NCI-H748 (cell line): ENCODE measurements around the gene CCDC15.
"Not testable (repeated sequence)": the region's sequence is repeated elsewhere in the genome, so short reads cannot be mapped to it uniquely, and the experiment has no call there.

Source experiments
- DNase-seq: peaks from one replicate; lab custom pipeline; 2025; ENCODE audit not compliant: unreplicated experiment; lab: John Stamatoyannopoulos, UW

The CCDC15 gene

GRCh38 chr11:124938970-124939369, 15.0 kb upstream of the CCDC15 start:
- DNase-seq, result no peak

DNA sequence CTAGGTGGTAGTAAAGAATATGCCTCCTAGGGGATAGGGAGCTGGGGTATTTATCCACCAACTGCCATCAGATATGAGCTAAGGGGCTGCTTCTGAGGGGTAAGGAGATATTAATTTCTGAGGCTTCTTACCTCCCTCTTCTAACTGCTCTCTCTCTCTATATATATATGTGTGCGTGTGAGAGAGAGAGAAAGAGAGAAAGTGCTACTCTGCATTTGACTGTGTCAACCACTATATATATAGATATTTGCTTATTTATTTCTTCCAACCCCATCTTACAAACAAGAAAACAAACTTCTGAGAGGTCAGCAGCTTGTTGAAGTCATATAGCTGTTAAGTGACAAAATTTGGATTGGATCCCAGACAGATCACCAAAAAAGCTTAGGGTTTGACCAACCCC, 12.3 kb upstream of the CCDC15 start:
- no peak for DNase-seq

DNA sequence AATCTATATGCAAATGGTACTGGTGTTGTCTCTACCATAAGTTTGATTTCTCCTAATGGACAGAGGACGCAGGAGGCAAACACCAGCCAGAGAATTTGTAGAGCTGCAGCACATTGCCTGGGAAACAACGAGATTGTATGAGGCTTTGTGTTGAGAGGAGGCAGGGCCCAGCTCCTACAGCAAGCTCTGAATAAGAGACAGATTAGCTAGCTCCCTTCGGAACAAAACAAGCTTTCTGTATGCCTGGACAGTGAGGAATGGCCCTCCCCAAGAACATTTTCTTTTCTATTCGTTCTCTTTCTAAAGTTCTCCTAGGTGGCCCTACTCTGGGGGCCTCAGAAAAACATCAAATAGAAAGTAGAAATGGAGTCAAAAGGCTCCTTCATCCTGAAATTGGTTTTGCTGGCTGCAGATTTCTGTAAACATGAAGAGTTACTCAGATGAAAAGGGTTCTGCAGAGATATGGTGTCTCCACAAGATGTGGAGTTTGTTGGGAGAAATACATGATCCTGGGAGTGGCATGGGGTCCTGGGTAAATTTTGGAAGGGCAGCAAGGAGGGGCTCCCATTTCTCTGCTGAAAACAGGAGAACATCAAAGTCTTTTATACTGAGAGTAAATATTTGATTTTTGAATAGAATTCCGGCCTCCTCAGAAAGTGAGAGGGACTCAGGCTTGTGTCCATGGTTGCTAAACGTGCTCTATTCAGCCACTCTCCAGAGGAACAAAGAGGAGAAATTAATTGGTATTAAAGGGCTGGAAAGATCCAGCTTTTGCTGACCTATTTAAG, 11.3 kb upstream of the CCDC15 start:
- DNase-seq, result no peak

GRCh38 chr11:124943254-124943616, 10.8 kb upstream of the CCDC15 start:
- DNase-seq, result no peak

DNA sequence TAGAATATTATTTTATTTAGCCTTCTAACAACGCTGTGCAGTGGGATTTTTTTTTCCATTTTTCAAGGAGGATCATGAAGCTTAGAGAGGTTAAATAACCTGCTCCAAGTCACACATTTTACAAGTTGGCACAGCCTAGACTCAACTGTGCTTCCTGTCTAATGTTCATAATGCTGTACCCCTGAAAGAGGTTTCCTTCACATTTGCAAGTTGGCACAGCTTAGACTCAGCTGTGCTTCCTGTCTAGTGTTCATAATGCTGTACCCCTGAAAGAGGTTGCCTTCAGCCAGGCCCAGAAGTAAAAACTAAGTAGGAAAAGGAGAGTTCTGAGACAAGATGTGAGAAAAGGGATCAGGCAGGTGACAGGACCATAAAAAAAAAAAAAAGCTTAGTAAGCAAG, 10.3 kb upstream of the CCDC15 start:
- DNase-seq, result no peak

DNA sequence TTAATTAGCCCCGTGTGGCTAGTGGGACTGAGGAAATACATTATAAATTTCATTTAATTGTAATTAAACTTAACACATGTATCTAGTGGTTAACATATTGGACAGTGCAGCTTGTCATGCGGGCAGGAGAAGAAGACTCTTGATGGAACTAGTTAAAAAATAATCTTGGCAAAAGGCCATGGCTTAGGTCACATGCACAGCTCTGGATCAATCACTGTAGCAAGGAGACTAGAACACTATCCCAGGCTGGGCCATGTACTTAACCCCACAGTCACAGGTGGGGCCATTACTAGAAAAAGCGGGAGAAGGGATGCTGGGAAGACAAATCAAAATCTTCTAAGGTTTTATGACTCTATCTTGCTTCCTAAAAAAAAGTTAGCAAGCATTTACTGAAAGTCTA, 9.4 kb upstream of the CCDC15 start:
- DNase-seq, result no peak

- DNase-seq, result no peak
Measured at GRCh38 chr11:124945826-124946225, 8.2 kb upstream of the CCDC15 start.

DNA sequence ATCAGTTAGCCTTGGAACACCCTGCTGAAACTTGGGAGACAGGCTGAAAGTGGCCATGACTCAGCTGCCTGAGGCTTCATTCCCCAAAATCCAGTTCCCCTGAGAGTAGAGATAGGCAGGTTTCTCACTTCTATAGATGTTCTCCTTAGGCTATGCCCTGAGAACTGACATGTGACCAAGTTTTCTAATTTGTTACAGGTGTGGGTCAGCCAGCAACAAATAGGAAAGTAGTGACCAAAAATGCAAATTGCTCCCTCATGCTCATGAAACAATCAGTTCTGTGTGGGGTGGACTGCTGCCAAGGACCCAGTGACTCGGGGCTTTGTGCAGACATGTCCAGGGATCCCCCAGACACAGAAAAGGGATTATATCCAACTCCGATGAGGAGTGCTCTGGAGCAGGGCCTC, 7.3 kb upstream of the CCDC15 start:
- no peak for DNase-seq

GRCh38 chr11:124950601-124951330, 3.2 kb upstream of the CCDC15 start:
- no peak for DNase-seq

- DNase-seq, result no peak
Measured at GRCh38 chr11:124951341-124951740, 2.7 kb upstream of the CCDC15 start.

GRCh38 chr11:124954590-124954955, 571 bp downstream of the CCDC15 start:
- DNase-seq, result no peak

GRCh38 chr11:124955035-124955434, 1.0 kb downstream of the CCDC15 start:
- no peak for DNase-seq

GRCh38 chr11:124961972-124962609, 8.1 kb downstream of the CCDC15 start:
- peak; percentile 59 for DNase-seq

- DNase-seq, result not testable (repeated sequence)
Measured at GRCh38 chr11:124968197-124968596, 14.2 kb downstream of the CCDC15 start.

- no peak for DNase-seq
Measured at GRCh38 chr11:124970925-124971324, 16.9 kb downstream of the CCDC15 start.

DNA sequence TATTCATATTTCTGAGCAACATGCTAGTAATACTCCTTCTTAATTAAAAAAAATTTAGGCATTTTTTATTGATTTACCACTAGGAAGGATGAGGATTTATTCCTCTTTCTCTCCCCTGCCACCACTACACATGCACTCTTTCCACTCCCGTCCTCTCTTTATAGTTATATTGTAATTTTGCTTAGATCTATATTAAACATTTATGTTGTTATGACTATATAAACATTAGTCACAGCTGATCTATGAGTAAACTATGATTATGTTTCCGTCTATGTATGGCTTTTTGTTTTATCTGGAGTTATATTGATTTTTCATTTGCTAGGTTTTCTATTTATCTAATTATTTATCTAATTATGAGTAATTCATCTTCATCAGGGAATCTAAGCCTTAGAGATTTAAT, 17.8 kb downstream of the CCDC15 start:
- DNase-seq, result no peak

- no peak for DNase-seq
Measured at GRCh38 chr11:124976531-124976930, 22.5 kb downstream of the CCDC15 start.

DNA sequence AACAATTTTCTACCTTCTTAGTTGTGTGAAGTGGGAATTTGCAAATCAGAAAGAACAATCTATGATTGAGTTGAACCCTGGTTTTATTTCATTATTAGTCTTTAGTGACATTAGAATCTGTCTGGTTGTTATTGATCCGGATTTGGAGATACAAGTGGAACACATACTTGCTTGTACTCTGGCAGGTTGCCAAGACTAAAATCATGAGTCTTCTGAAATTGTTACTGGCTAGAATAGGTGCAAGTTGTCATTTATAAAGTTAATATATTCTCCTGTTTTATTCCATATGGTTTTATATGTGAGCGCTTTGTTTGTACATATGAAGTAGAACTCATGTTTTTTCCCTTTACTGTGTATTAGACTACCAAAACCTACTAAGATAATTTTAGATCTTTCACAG, 23.0 kb downstream of the CCDC15 start:
- DNase-seq, result no peak

DNA sequence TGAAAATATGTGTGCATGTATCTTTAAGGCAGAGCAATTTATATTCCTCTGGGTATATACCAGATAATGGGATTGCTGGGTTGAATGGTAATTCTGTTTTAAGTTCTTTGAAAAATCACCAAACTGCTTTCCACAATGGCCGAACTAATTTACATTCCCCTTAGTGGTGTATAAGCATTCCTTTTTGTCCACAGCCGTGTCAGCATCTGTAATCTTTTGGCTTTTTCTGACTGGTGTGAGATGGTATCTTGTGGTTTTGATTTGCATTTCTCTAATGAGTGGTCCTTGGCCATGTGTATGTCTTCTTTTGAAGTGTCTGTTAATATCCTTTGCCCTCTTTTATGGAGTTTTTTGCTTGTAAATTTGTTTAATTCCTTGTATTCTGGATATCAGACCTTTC, 24.3 kb downstream of the CCDC15 start:
- no peak for DNase-seq

- DNase-seq, result no peak
Measured at GRCh38 chr11:124982043-124982442, 28.0 kb downstream of the CCDC15 start.

DNA sequence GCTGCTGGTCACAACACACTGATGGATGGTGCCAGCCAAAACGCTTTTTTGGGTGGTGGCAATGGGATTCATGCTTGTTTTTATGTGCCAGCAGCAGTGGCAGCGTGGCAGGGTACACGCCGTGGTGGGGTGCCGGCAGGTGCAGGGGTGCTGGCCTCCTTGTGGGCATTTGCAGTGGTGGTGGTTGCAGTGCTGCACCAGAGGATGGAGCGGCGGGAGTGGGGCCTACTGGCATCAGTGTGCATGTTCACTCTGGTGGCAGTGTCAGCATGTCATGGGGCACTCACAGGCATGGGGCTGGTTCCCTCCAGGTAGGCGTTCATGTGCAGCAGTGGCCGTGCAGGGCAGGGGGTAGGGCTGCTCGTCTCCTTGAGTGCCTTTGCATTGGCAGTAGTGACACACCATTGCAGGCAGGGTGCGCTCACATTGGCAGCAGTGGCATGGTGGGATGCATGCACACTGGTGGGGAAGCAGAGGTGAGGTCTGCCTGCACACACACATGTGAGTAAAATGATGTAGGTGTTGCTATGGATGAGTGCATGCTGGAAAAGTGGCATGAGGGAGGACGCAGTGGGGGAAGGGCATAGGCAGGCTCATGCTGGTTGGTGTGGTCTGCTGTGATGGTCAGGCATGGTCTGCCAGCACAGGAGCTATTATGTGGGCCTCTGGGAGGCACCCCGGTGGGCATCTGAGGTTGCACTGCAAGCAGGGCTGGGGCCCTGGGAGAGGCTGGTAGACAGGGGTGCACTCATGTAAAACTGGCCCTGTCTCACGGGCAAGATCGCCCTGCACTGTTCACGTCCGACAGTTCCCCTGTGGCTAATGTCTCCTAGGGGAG, 29.9 kb downstream of the CCDC15 start:
- DNase-seq, result no peak
